ENCODE results near the gene SLF2. TPM values are rescaled to one million over a fixed set of nuclear protein-coding genes. Genes with fewer than 3 reads are reported as not detected.

The SLF2 gene
- total and polyA plus RNA-seq, 2 of the 13 experiments (the other 11 are each of a cell fraction or from before 2014, with no cell fraction given) = 12.2 to 48.1 TPM

DNA sequence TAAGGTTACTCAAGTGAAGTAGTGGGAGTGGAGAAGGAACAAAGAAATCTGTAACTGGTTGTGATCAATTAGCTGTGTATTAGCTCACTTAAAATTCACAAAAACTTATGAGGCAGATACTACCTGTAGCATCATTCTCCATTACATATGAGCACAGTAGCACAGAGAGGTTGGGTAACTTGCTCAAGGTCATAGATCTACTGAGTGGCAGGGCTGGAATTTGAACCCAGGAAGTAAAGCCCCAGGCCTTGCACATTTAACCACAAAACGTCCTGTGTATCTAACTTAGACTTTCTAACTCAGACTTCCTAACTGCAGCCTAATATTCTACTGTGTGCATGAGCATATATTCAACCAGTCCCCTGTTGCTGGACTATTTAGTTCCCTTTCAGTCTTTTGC lies 5.6 kb upstream of the SLF2 start (continued):
- TF ChIP-seq, protein P1, sequence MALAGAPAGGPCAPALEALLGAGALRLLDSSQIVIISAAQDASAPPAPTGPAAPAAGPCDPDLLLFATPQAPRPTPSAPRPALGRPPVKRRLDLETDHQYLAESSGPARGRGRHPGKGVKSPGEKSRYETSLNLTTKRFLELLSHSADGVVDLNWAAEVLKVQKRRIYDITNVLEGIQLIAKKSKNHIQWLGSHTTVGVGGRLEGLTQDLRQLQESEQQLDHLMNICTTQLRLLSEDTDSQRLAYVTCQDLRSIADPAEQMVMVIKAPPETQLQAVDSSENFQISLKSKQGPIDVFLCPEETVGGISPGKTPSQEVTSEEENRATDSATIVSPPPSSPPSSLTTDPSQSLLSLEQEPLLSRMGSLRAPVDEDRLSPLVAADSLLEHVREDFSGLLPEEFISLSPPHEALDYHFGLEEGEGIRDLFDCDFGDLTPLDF (CRISPR knock-in tag; IDR thresholded peaks at IDR 0.05) = no peak
- TF ChIP-seq GTF3A (CRISPR knock-in tag; conservative IDR thresholded peaks at IDR 0.05) (no peak), HOMEZ (CRISPR knock-in tag; IDR thresholded peaks at IDR 0.05; ENCODE audit: low read depth) (0 out of 2 replicates have a peak, but pooled peaks have one; percentile 26), WIZ (CRISPR knock-in tag; IDR thresholded peaks at IDR 0.05) (no peak), ZNF343 (CRISPR knock-in tag; IDR thresholded peaks at IDR 0.05) (no peak), ZNF446 (CRISPR knock-in tag; IDR thresholded peaks at IDR 0.05) (no peak), ZNF460 (CRISPR knock-in tag; IDR thresholded peaks at IDR 0.05; ENCODE audit: borderline replicate concordance) (no peak), ZNF263 (CRISPR knock-in tag; IDR thresholded peaks at IDR 0.05) (no peak), ZNF639 (CRISPR knock-in tag; conservative IDR thresholded peaks at IDR 0.05) (no peak), ZFAT (CRISPR knock-in tag; conservative IDR thresholded peaks at IDR 0.05) (no peak), ZKSCAN5 (CRISPR knock-in tag; IDR thresholded peaks at IDR 0.05) (no peak), FOSL1 (CRISPR knock-in tag; IDR thresholded peaks at IDR 0.05; ENCODE audit: borderline replicate concordance) (no peak), AHR (CRISPR knock-in tag; IDR thresholded peaks at IDR 0.05) (no peak), HMG20B (CRISPR knock-in tag; conservative IDR thresholded peaks at IDR 0.05) (no peak), ZMYM3 (CRISPR knock-in tag; IDR thresholded peaks at IDR 0.05) (peak; percentile 94), NFE2 (CRISPR knock-in tag; IDR thresholded peaks at IDR 0.05) (no peak), GFI1 (CRISPR knock-in tag; IDR thresholded peaks at IDR 0.05; ENCODE audit: borderline replicate concordance) (0 out of 2 replicates have a peak, but pooled peaks have one; percentile 22), POLR2AphosphoS2 (IDR thresholded peaks at IDR 0.05; ENCODE audit: low read depth, low read length) (no peak), HMG20A (CRISPR knock-in tag; IDR thresholded peaks at IDR 0.05; ENCODE audit: borderline replicate concordance) (peak; percentile 82), ZNF292 (CRISPR knock-in tag; IDR thresholded peaks at IDR 0.05; ENCODE audit: borderline replicate concordance, low read depth) (peak; percentile 65; the same call in 1 of the 2 replicates), SRSF9 (IDR thresholded peaks at IDR 0.05; ENCODE audit: borderline replicate concordance, insufficient read depth, low read depth, low read length, poor library complexity, severe bottlenecking) (no peak), ZNF30 (CRISPR knock-in tag; IDR thresholded peaks at IDR 0.05) (no peak), ATM (IDR thresholded peaks at IDR 0.05; ENCODE audit: borderline replicate concordance) (no peak), ZNF296 (CRISPR knock-in tag; conservative IDR thresholded peaks at IDR 0.05) (no peak), GATAD1 (CRISPR knock-in tag; IDR thresholded peaks at IDR 0.05) (no peak), ZNF350 (CRISPR knock-in tag; IDR thresholded peaks at IDR 0.05; ENCODE audit: borderline replicate concordance, low read depth) (no peak), BHLHE40 (IDR thresholded peaks at IDR 0.05; ENCODE audit: low read length) (no peak)
- TF ChIP-seq, protein P2, sequence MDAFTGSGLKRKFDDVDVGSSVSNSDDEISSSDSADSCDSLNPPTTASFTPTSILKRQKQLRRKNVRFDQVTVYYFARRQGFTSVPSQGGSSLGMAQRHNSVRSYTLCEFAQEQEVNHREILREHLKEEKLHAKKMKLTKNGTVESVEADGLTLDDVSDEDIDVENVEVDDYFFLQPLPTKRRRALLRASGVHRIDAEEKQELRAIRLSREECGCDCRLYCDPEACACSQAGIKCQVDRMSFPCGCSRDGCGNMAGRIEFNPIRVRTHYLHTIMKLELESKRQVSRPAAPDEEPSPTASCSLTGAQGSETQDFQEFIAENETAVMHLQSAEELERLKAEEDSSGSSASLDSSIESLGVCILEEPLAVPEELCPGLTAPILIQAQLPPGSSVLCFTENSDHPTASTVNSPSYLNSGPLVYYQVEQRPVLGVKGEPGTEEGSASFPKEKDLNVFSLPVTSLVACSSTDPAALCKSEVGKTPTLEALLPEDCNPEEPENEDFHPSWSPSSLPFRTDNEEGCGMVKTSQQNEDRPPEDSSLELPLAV (CRISPR knock-in tag; conservative IDR thresholded peaks at IDR 0.05; ENCODE audit: low read depth) = no peak

All from HepG2 (cell line).